Neuron (in vitro differentiated cells): ENCODE data around the gene FLNB.
A peak's percentile ranks its signal among the peaks of the same experiment; 100 is the strongest.

ENCODE experiments used
- H2AFZ ChIP-seq: one replicate; pipeline ENCODE4 v1.6.1; 2013; ENCODE audit warnings: low read depth, mild to moderate bottlenecking, inconsistent platforms, low read length, moderate library complexity
- H3K27me3 ChIP-seq: one replicate; pipeline ENCODE4 v1.6.1; 2013; ENCODE audit warnings: low read length; ENCODE audit not compliant: insufficient read depth
- H3K36me3 ChIP-seq: one replicate; pipeline ENCODE4 v1.6.1; 2013; ENCODE audit warnings: low read length; ENCODE audit not compliant: insufficient read depth
- H3K4me1 ChIP-seq: one replicate; pipeline ENCODE4 v1.6.1; 2013; ENCODE audit warnings: low read length; ENCODE audit not compliant: insufficient read depth
- H3K4me3 ChIP-seq: 2 replicates; pipeline ENCODE4 v1.5.1; 2013; ENCODE audit warnings: mild to moderate bottlenecking, low read length, moderate library complexity
- H3K9me3 ChIP-seq: one replicate; pipeline ENCODE4 v1.6.1; 2013; ENCODE audit warnings: low read length

Gene FLNB, protein sequence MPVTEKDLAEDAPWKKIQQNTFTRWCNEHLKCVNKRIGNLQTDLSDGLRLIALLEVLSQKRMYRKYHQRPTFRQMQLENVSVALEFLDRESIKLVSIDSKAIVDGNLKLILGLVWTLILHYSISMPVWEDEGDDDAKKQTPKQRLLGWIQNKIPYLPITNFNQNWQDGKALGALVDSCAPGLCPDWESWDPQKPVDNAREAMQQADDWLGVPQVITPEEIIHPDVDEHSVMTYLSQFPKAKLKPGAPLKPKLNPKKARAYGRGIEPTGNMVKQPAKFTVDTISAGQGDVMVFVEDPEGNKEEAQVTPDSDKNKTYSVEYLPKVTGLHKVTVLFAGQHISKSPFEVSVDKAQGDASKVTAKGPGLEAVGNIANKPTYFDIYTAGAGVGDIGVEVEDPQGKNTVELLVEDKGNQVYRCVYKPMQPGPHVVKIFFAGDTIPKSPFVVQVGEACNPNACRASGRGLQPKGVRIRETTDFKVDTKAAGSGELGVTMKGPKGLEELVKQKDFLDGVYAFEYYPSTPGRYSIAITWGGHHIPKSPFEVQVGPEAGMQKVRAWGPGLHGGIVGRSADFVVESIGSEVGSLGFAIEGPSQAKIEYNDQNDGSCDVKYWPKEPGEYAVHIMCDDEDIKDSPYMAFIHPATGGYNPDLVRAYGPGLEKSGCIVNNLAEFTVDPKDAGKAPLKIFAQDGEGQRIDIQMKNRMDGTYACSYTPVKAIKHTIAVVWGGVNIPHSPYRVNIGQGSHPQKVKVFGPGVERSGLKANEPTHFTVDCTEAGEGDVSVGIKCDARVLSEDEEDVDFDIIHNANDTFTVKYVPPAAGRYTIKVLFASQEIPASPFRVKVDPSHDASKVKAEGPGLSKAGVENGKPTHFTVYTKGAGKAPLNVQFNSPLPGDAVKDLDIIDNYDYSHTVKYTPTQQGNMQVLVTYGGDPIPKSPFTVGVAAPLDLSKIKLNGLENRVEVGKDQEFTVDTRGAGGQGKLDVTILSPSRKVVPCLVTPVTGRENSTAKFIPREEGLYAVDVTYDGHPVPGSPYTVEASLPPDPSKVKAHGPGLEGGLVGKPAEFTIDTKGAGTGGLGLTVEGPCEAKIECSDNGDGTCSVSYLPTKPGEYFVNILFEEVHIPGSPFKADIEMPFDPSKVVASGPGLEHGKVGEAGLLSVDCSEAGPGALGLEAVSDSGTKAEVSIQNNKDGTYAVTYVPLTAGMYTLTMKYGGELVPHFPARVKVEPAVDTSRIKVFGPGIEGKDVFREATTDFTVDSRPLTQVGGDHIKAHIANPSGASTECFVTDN (N-terminal part only)

DNA sequence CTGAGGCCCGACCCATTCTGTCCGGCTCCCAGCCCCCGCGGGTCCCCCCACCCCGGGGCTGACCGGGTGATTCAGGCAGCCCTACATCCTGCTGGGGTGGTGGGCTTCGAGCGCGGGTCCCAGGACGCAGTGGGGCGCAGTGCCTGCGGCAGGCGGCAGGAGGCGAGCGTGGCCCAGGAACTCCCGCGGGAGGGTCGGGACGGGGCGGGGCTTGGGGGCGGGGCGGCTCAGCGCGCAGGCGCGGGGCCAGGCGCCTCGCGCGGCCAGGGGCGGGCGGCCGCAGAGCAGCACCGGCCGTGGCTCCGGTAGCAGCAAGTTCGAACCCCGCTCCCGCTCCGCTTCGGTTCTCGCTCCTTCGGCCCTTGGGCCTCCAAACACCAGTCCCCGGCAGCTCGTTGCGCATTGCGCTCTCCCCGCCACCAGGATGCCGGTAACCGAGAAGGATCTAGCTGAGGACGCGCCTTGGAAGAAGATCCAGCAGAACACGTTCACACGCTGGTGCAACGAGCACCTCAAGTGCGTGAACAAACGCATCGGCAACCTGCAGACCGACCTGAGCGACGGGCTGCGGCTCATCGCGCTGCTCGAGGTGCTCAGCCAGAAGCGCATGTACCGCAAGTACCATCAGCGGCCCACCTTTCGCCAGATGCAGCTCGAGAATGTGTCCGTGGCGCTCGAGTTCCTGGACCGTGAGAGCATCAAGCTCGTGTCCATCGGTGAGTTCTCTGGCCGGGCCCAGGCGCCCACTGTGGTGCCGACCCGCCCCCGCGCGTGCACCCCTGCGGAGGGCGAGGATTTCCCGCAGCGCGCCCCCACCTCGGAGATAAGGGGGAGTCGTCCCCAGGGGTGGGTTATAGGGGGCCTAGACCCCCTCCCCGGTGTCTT, at the start of gene FLNB:
TSS of gene FLNB (plus strand) at position 282 of the 885 bp plus-strand sequence. CDS start at position 425, 143 bp downstream.
- Histone ChIP-seq H3K4me1 (peaks cover 6% of the 10 kb centered on the region), H3K4me3 (peak within 1 kb of the TSS; percentile 63), H2AFZ (peak within 1 kb of the TSS; percentile 58), H3K27me3 (no peaks in the 10 kb centered on the region), H3K9me3 (no peaks in the 10 kb centered on the region), H3K36me3 (no peaks in the 10 kb centered on the region)

DNA sequence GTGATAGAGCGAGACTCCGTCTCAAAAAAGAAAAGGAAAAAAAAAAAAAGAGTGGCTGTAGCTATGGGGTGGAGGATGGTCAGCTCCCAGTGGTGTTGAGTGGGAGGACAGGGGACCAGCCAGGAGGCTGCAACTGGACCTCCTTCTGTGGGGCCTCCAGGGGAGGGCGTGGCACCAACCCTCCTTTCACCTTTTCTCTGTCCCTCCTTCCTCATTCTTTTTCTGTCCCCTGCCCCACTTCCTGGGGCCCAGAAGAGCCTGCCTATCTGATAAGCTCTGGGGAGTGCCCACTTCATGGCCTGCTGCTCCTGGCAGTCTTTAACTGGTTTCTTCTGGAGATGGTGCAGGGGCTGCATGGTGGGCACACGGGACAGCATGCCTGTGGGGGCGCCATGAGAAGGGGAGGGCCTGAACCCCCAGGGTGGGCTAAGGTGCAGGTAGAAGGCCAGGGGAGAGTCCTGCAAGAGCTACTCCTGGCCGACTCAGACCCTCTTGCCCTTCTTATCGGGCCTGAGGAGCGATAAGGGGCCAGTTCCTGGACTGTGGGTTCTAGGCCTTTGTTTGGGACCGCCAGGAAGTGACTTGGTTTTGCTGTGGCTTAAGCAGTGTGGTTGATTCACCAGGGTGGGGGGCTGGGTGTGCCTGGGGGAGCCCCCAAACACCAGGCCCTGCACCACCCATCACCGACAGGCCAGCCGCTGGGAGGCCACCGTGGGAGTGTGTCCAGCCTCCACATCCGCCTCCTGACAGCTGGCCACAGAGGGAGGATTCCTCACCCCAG, 49.4 kb upstream of the FLNB start:
- Histone ChIP-seq H3K27me3 (no peaks in the 10 kb centered on the region), H3K36me3 (no peaks in the 10 kb centered on the region), H3K4me1 (no peaks in the 10 kb centered on the region), H3K9me3 (no peaks in the 10 kb centered on the region), H3K4me3 (no peak overlapping the region), H2AFZ (no peak overlapping the region)

DNA sequence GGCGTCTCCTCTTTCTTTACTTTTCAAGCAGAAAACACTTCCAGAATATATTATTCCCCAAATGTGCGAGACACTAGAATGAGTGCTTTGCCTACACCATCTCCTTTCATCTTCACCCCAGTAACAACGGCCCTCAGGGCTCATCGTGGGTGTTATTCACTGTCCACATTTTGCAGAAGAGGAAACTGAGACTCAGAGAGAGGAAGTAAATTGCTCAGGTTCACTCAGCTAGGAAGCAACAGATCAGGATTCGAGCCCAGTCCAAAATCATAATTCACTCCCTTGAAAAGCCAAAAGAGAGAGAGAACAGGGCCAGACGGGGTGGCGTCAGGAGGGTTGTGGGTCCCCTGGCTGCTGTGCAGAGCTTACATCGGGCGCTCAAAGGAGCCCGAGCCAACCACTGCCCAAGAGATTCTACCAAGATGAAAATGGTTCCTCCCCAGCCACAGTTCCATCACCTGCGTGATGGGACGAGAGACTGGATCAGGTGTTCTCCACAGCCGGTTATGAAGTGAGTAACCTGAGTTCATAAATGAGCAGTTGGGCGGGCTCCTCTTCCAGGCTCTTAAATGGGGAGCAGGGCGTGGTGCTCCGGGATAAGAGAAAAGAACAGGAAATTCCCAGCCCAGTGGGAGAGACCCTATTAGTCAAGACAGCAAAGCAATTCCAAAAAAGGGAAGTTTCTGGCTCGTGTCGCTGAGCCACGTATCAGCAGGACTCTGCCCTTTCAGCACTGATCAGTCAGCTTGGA, 48.6 kb upstream of the FLNB start:
- Histone ChIP-seq H3K36me3 (no peaks in the 10 kb centered on the region), H3K27me3 (no peaks in the 10 kb centered on the region), H3K4me3 (no peak overlapping the region), H3K4me1 (no peaks in the 10 kb centered on the region), H2AFZ (no peak overlapping the region), H3K9me3 (no peaks in the 10 kb centered on the region)

DNA sequence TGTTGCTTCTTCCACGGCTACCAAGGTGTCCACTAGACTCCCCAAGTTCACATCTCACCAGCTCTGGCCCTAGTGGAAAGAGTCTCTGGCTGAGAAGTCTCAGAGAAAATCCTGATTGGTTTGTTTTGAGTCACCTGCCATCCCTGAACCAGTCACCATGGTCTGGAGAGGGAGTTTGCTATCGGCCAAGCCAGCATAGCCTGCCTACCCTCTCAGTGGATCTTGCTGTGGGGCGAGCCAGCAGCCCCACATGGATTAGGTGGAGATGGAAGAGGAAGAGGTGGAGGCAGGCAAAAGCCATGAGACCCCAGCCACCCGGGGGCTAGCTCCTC, 48.1 kb upstream of the FLNB start:
- no peaks in the 10 kb centered on the region for H3K27me3 ChIP-seq
- no peak overlapping the region for H3K4me3 ChIP-seq
- no peak overlapping the region for H2AFZ ChIP-seq
- H3K36me3 ChIP-seq: no peaks in the 10 kb centered on the region
- no peaks in the 10 kb centered on the region for H3K4me1 ChIP-seq
- H3K9me3 ChIP-seq: no peaks in the 10 kb centered on the region

DNA sequence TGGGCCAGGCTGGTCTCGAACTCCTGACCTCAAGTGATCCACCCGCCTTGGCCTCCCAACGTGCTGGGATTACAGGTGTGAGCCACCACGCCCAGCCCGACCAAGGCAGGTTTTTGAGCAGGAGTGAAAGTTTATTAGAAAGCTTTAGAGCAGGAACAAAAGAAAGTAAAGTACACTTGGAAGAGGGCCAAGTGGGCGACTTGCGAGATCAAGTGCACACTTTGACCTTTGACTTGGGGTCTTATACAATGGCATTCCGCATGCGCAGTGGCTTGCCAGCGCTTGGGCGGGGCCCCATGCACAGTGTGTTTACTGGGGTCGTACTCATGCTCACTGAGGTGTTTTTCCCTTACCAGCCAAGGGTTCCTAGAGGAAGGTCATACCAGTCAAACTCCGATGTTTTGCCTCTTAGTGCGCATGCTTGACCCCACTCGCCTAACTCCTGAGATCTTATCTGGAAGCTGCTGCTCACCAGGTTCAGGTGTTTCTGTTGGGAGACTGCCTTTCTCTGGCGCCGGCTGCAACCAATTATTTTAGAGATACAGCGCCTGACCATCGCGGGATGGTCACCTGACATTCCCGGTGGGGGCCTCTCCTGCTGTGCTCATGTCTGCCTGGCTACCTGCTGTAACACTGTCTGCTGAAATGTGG, 46.9 kb upstream of the FLNB start:
- H2AFZ ChIP-seq: no peak overlapping the region
- H3K36me3 ChIP-seq: no peaks in the 10 kb centered on the region
- H3K4me1 ChIP-seq: no peaks in the 10 kb centered on the region
- H3K27me3 ChIP-seq: no peaks in the 10 kb centered on the region
- H3K4me3 ChIP-seq: no peak overlapping the region
- no peaks in the 10 kb centered on the region for H3K9me3 ChIP-seq

DNA sequence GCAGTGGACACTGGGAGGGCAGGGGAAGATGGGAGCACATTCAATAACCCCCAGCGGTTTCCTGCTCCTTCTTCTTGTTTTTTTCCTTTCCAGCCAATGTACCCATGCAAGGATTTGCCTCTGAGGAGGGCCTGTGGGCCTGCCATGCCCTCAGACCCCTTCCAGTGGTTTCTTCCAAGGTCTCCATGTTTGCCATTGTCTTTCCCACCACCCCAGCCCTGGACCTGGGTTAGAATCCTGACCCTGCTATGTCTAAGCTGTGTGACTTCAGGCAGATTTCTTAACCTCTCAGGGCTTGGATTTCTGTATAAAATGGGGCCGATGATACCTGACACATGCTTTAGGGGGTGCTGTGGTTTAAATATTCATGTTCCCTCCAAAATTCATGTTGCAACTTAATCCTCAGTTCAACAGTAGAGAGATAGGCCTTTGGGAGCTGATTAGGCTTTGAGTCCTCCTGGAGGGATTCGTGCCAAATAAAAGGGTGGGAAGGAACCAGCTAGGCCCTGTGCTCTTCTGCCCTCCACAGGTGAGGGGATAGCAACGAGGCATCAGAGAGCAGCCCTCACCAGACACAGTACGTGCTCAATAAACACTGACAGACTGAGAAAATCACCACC, 46.3 kb upstream of the FLNB start:
- H3K4me3 ChIP-seq: no peak overlapping the region
- no peak overlapping the region for H2AFZ ChIP-seq
- H3K27me3 ChIP-seq: no peaks in the 10 kb centered on the region
- H3K9me3 ChIP-seq: no peaks in the 10 kb centered on the region
- no peaks in the 10 kb centered on the region for H3K4me1 ChIP-seq
- no peaks in the 10 kb centered on the region for H3K36me3 ChIP-seq

DNA sequence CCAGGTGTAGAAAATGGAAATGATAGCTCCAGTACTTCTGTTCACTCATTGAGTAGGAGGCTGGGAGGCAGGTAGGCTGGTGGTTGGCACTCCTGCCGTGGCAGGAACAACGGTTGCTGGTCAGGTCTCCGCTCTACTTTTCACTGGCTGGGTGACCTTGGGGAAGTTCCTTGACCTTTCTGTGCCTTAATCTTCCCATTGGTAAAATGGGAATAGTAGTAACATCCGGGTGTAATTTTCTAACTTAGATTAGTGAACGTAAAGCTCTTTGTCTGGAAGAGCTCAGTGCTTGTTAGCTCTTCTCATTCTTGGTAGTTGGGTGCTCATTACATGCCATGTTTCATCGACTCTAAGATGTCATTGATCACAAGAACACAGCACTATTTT, 45.8 kb upstream of the FLNB start:
- Histone ChIP-seq H3K36me3 (no peaks in the 10 kb centered on the region), H3K4me1 (no peaks in the 10 kb centered on the region), H3K9me3 (no peaks in the 10 kb centered on the region), H2AFZ (no peak overlapping the region), H3K4me3 (no peak overlapping the region), H3K27me3 (no peaks in the 10 kb centered on the region)

DNA sequence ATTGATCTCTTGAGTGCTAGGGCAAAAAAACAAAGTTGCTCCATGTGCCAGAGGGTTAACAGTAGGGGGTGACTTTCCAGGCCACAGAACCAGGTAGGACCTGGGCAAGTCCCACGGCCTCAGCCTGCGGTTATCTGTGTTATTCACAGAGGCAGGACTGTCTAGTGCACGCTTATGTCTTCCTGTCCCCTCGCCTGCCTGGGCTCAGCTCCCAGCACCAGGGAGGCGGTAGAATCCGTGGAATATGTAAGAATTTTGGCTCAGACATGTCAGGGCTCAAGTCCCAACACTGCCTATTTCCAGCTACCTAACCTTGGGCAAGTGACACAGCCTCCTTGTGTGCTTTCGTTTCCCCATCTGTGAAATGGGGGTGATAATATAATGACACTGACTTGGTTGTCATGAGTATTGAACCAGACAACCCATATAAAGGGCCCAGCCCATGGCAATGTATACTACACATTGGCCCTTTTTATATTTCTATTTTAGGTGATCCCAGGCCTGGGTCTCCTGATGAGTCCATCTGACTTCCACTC, 44.3 kb upstream of the FLNB start:
- no peak overlapping the region for H2AFZ ChIP-seq
- H3K9me3 ChIP-seq: no peaks in the 10 kb centered on the region
- no peaks in the 10 kb centered on the region for H3K4me1 ChIP-seq
- H3K4me3 ChIP-seq: no peak overlapping the region
- H3K27me3 ChIP-seq: no peaks in the 10 kb centered on the region
- H3K36me3 ChIP-seq: no peaks in the 10 kb centered on the region

DNA sequence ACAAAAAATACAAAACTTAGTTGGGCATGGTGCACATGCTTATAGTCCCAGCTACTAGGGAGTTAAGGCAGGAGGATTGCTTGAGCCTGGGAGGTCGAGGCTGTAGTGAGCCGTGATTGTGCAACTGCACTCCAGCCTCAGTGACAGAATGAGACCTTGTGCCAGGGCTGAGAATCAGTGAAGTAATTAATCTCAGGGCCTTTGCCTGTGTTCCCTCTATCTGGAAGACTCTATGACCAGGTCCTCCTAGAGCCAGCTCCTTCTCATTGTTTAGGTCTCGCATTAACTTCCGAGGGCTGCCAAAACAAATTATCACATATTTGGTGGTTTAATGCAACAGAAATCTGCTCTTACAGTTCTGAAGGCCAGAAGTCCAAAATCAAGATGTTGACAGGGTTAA, 41.4 kb upstream of the FLNB start:
- H3K4me1 ChIP-seq: peaks cover 2% of the 10 kb centered on the region
- H3K36me3 ChIP-seq: no peaks in the 10 kb centered on the region
- H3K4me3 ChIP-seq: no peak overlapping the region
- no peak overlapping the region for H2AFZ ChIP-seq
- H3K27me3 ChIP-seq: no peaks in the 10 kb centered on the region
- H3K9me3 ChIP-seq: no peaks in the 10 kb centered on the region

DNA sequence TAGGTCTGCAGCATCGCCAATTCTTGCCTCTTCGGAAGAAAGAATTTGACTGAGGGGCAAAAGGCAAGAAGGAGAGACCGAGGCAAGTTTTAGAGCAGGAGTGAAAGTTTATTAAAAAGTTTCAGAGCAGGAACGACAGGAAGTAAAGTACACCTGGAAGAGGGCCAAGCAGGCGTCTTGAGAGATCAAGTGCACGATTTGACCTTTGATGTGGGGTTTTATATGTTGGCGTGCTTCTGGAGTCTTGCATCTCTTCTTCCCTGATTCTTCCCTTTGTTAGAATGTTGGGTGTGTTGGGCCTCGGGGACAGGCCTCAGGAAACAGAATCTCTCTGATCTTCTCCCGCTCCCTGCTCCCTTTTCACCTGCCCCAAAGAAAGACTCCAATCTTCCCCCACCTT, 40.6 kb upstream of the FLNB start:
- Histone ChIP-seq H3K4me1 (peaks cover 2% of the 10 kb centered on the region), H3K27me3 (no peaks in the 10 kb centered on the region), H3K36me3 (no peaks in the 10 kb centered on the region), H3K4me3 (no peak overlapping the region), H2AFZ (no peak overlapping the region), H3K9me3 (no peaks in the 10 kb centered on the region)
